Measurements from ENCODE around the gene PTGS1. TPM values are rescaled to one million over a fixed set of nuclear protein-coding genes. Genes with fewer than 3 reads are reported as not detected.
A peak's percentile ranks its signal among the peaks of the same experiment; 100 is the strongest.

The PTGS1 gene
- total RNA-seq, 4 donors from 2014 or later, result 2.2 to 7.3 (median 4.4) TPM

GRCh38 chr9:122374885-122375420 lies 4.1 kb downstream of the PTGS1 start:
- TF ChIP-seq POLR2A (IDR thresholded peaks at IDR 0.05), result no peak
- TF ChIP-seq EP300 (IDR thresholded peaks at IDR 0.05), result no peak
- no peak for TF ChIP-seq CTCF (IDR thresholded peaks at IDR 0.05)
- Histone ChIP-seq H3K4me3 (no peak overlapping the region), H3K27me3 (peaks cover 0 to 9% of the 10 kb centered on the region in 2 donors), H3K36me3 (no peaks in the 10 kb centered on the region), H3K27ac (no peak overlapping the region), H3K4me1 (peaks cover 0 to 37% (median 3%) of the 10 kb centered on the region in 4 donors), H3K9me3 (peaks cover 0 to 6% (median 0%) of the 10 kb centered on the region in 4 donors)
- DNase-seq (ENCODE audit: low spot score in 2 of 2), result peak; percentile 56 to 58
- WGBS, 2 donors, result 15 to 30% methylated on average over 14 of the region's 14 CpGs

GRCh38 chr9:122376796-122377195 lies 6.0 kb downstream of the PTGS1 start:
- DNase-seq (ENCODE audit: low spot score in 2 of 2), result no peak
- no peaks in the 10 kb centered on the region for H3K36me3 ChIP-seq
- peaks cover 0 to 23% (median 3%) of the 10 kb centered on the region in 4 donors for H3K4me1 ChIP-seq
- 85 to 100% methylated on average over 1 of the region's 1 CpG for WGBS, 2 donors
- no peak overlapping the region for H3K4me3 ChIP-seq
- H3K9me3 ChIP-seq, result peaks cover 0 to 6% (median 0%) of the 10 kb centered on the region in 4 donors
- no peaks in the 10 kb centered on the region for H3K27me3 ChIP-seq
- TF ChIP-seq EP300 (IDR thresholded peaks at IDR 0.05), result no peak
- TF ChIP-seq CTCF (IDR thresholded peaks at IDR 0.05), result no peak
- TF ChIP-seq POLR2A (IDR thresholded peaks at IDR 0.05), result no peak
- no peak overlapping the region for H3K27ac ChIP-seq

GRCh38 chr9:122377241-122378164 lies 6.7 kb downstream of the PTGS1 start:
- TF ChIP-seq CTCF (IDR thresholded peaks at IDR 0.05), result no peak
- TF ChIP-seq POLR2A (IDR thresholded peaks at IDR 0.05), result no peak
- TF ChIP-seq EP300 (IDR thresholded peaks at IDR 0.05), result no peak
- DNase-seq (ENCODE audit: low spot score in 2 of 2), result no peak
- no peaks in the 10 kb centered on the region for H3K27me3 ChIP-seq
- H3K4me1 ChIP-seq, result peaks cover 0 to 23% (median 3%) of the 10 kb centered on the region in 4 donors
- peaks cover 0 to 6% (median 0%) of the 10 kb centered on the region in 4 donors for H3K9me3 ChIP-seq
- H3K36me3 ChIP-seq, result no peaks in the 10 kb centered on the region
- no peak overlapping the region for H3K27ac ChIP-seq
- no peak overlapping the region for H3K4me3 ChIP-seq
- WGBS, 2 donors, result 67 to 76% methylated on average over 22 to 24 of the region's 24 CpGs

- WGBS, 2 donors, result 89 to 91% methylated on average over 8 of the region's 8 CpGs
- Histone ChIP-seq H3K9me3 (peaks cover 0 to 6% (median 0%) of the 10 kb centered on the region in 4 donors), H3K4me3 (no peak overlapping the region), H3K27me3 (no peaks in the 10 kb centered on the region), H3K4me1 (peaks cover 0 to 23% (median 3%) of the 10 kb centered on the region in 4 donors), H3K36me3 (no peaks in the 10 kb centered on the region), H3K27ac (no peak overlapping the region)
- TF ChIP-seq EP300 (IDR thresholded peaks at IDR 0.05), result no peak
- no peak for TF ChIP-seq CTCF (IDR thresholded peaks at IDR 0.05)
- DNase-seq (ENCODE audit: low spot score in 2 of 2), result no peak
These were observed 7.4 kb downstream of the PTGS1 start for GRCh38 chr9:122378236-122378635.

GRCh38 chr9:122379340-122379739 lies 8.5 kb downstream of the PTGS1 start:
- DNase-seq (ENCODE audit: low spot score in 2 of 2), result no peak
- peaks cover 0 to 23% (median 3%) of the 10 kb centered on the region in 4 donors for H3K4me1 ChIP-seq
- H3K36me3 ChIP-seq, result no peaks in the 10 kb centered on the region
- H3K27me3 ChIP-seq, result no peaks in the 10 kb centered on the region
- no peak for TF ChIP-seq CTCF (IDR thresholded peaks at IDR 0.05)
- TF ChIP-seq EP300 (IDR thresholded peaks at IDR 0.05), result no peak
- WGBS, 2 donors, result 57 to 72% methylated on average over 1 of the region's 1 CpG
- no peak overlapping the region for H3K27ac ChIP-seq
- peaks cover 0 to 6% (median 0%) of the 10 kb centered on the region in 4 donors for H3K9me3 ChIP-seq
- H3K4me3 ChIP-seq, result no peak overlapping the region
